MM.1S (cell line): ENCODE data around the gene NR4A2.

Source experiments
- EZH2 ChIP-seq: fragments of 300-600 bp; sonication (generic); optimal IDR thresholded peaks from 2 replicates; pipeline ENCODE3; 2017; ENCODE audit warnings: low read depth, mild to moderate bottlenecking, antibody characterized with exemption, low read length, mixed read lengths
- TF ChIP-seq, protein P1 (sequence below): fragments of 300-600 bp; sonication (generic); IDR thresholded peaks from 2 replicates; pipeline ENCODE4 v1.5.1; 2016; ENCODE audit warnings: antibody characterized with exemption, low read length, mixed read lengths

DNA sequence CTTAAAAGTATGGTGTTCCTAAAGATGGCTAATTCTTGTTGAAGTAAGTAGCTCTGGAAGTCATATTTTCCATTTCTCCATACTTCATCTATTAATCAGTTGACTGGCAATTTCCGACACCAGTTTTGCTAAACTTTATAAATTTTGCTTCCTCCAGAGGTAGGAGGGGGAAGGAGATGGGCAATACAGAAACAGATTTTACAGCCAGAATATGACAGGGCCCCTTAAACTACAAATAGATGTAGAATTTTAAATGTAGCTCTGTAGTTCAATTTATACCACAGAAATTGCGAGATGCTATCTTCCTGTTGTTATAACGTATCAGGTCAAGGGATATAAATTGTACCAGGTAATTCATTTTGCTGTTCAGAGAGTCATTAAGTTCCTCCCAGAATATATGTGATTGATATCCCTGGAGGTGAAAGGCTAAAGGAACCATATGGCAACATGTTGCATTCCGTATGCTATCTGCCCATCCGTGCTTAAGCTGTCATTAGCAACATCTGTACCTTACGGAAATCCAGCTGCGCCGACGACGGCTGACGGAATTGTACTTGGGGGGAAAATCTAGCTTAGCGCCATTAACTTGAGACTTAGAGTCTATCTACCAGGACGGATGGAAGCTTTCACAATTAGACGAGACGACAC lies 8.4 kb upstream of the NR4A2 start:
- TF ChIP-seq, protein P1, sequence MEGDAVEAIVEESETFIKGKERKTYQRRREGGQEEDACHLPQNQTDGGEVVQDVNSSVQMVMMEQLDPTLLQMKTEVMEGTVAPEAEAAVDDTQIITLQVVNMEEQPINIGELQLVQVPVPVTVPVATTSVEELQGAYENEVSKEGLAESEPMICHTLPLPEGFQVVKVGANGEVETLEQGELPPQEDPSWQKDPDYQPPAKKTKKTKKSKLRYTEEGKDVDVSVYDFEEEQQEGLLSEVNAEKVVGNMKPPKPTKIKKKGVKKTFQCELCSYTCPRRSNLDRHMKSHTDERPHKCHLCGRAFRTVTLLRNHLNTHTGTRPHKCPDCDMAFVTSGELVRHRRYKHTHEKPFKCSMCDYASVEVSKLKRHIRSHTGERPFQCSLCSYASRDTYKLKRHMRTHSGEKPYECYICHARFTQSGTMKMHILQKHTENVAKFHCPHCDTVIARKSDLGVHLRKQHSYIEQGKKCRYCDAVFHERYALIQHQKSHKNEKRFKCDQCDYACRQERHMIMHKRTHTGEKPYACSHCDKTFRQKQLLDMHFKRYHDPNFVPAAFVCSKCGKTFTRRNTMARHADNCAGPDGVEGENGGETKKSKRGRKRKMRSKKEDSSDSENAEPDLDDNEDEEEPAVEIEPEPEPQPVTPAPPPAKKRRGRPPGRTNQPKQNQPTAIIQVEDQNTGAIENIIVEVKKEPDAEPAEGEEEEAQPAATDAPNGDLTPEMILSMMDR, result no peak
- TF ChIP-seq EZH2, result no peak
